DOHH2 (cell line): ENCODE measurements around the gene MANEA.

Experiments used
- H3F3A ChIP-seq: fragments of 200-600 bp; sonication (generic), shearing (Covaris generic); 2 replicates; pipeline ENCODE4 v1.6.0; 2016; ENCODE audit warnings: antibody characterized with exemption, mild to moderate bottlenecking; ENCODE audit not compliant: control insufficient read depth, insufficient read depth
- H3K27ac ChIP-seq: fragments of 200-600 bp; sonication (generic); 2 replicates; pipeline ENCODE4 v1.5.1; 2014; ENCODE audit warnings: low read depth, mild to moderate bottlenecking, low read length, moderate library complexity
- H3K27me3 ChIP-seq: fragments of 200-600 bp; sonication (generic); 2 replicates; pipeline ENCODE4 v1.6.1; 2014; ENCODE audit warnings: mild to moderate bottlenecking, low read length, mixed read lengths; ENCODE audit not compliant: control insufficient read depth
- H3K36me3 ChIP-seq: fragments of 200-600 bp; sonication (generic); 2 replicates; pipeline ENCODE4 v1.6.1; 2014; ENCODE audit warnings: mild to moderate bottlenecking, low read length, moderate library complexity, mixed read lengths; ENCODE audit not compliant: control insufficient read depth
- H3K4me1 ChIP-seq: fragments of 200-600 bp; sonication (generic); 2 replicates; pipeline ENCODE4 v1.6.1; 2014; ENCODE audit warnings: mild to moderate bottlenecking, low read length, mixed read lengths; ENCODE audit not compliant: control insufficient read depth
- H3K4me2 ChIP-seq: fragments of 200-600 bp; sonication (generic); 2 replicates; pipeline ENCODE4 v1.6.0; 2014; ENCODE audit warnings: mild to moderate bottlenecking, low read length, moderate library complexity
- H3K4me3 ChIP-seq: fragments of 200-600 bp; sonication (generic); 2 replicates; pipeline ENCODE4 v1.5.1; 2014; ENCODE audit warnings: mild to moderate bottlenecking, low read length, mixed read lengths
- H3K79me2 ChIP-seq: fragments of 200-600 bp; sonication (generic); 2 replicates; pipeline ENCODE4 v1.6.1; 2014; ENCODE audit warnings: mild to moderate bottlenecking, low read length, mixed read lengths; ENCODE audit not compliant: control insufficient read depth
- H3K9me2 ChIP-seq: fragments of 200-600 bp; sonication (generic); replicated peaks from 2 replicates; pipeline ENCODE4 v1.6.1; 2014; ENCODE audit warnings: mild to moderate bottlenecking, low read length, mixed read lengths; ENCODE audit not compliant: control insufficient read depth
- H3K9me3 ChIP-seq: fragments of 200-600 bp; sonication (generic); 2 replicates; pipeline ENCODE4 v1.6.1; 2014; ENCODE audit warnings: antibody characterized with exemption, low read length, mixed read lengths; ENCODE audit not compliant: control insufficient read depth, insufficient read depth
- H4K20me1 ChIP-seq: fragments of 200-600 bp; sonication (generic); 2 replicates; pipeline ENCODE4 v1.6.0; 2014; ENCODE audit warnings: low read depth, mild to moderate bottlenecking, antibody characterized with exemption, low read length, moderate library complexity; ENCODE audit not compliant: control insufficient read depth, insufficient read depth
- CTCF ChIP-seq: fragments of 200-600 bp; sonication (generic); IDR thresholded peaks from one replicate; pipeline ENCODE4 v1.5.1; 2014; ENCODE audit warnings: antibody characterized with exemption, mild to moderate bottlenecking, low read depth, low read length; ENCODE audit not compliant: poor library complexity, severe bottlenecking
- EZH2phosphoT487 ChIP-seq: fragments of 200-600 bp; sonication (generic); IDR thresholded peaks from 2 replicates; pipeline ENCODE4 v1.6.1; 2017; ENCODE audit warnings: borderline replicate concordance, mild to moderate bottlenecking, antibody characterized with exemption, low read length, moderate library complexity, mixed read lengths

Gene MANEA

GRCh38 chr6:95636552-95637431 lies 59.5 kb downstream of the MANEA start:
- Histone ChIP-seq H3K36me3 (no peaks in the 10 kb centered on the region), H3K9me2 (no peaks in the 10 kb centered on the region), H3K4me2 (no peak overlapping the region), H3K4me3 (no peak overlapping the region), H4K20me1 (no peaks in the 10 kb centered on the region), H3K27ac (no peak overlapping the region), H3K9me3 (no peaks in the 10 kb centered on the region), H3K79me2 (no peaks in the 10 kb centered on the region), H3F3A (no peaks in the 10 kb centered on the region), H3K27me3 (no peaks in the 10 kb centered on the region), H3K4me1 (no peaks in the 10 kb centered on the region)
- no peak for TF ChIP-seq EZH2phosphoT487
- TF ChIP-seq CTCF = no peak

- Histone ChIP-seq H3F3A (no peaks in the 10 kb centered on the region), H3K9me3 (no peaks in the 10 kb centered on the region), H4K20me1 (no peaks in the 10 kb centered on the region), H3K27me3 (no peaks in the 10 kb centered on the region), H3K27ac (no peak overlapping the region), H3K4me3 (no peak overlapping the region), H3K79me2 (no peaks in the 10 kb centered on the region), H3K36me3 (no peaks in the 10 kb centered on the region), H3K4me1 (no peaks in the 10 kb centered on the region), H3K9me2 (no peaks in the 10 kb centered on the region), H3K4me2 (no peak overlapping the region)
- TF ChIP-seq EZH2phosphoT487 = no peak
Observed at GRCh38 chr6:95648636-95649035, 71.3 kb downstream of the MANEA start.

GRCh38 chr6:95649451-95649850 lies 72.1 kb downstream of the MANEA start:
- Histone ChIP-seq H3K9me2 (no peaks in the 10 kb centered on the region), H3K27me3 (no peaks in the 10 kb centered on the region), H3K4me2 (no peak overlapping the region), H3K9me3 (no peaks in the 10 kb centered on the region), H3K4me3 (no peak overlapping the region), H3K79me2 (no peaks in the 10 kb centered on the region), H3F3A (no peaks in the 10 kb centered on the region), H3K4me1 (no peaks in the 10 kb centered on the region), H3K36me3 (no peaks in the 10 kb centered on the region), H3K27ac (no peak overlapping the region), H4K20me1 (no peaks in the 10 kb centered on the region)
- TF ChIP-seq EZH2phosphoT487 = no peak
- TF ChIP-seq CTCF = no peak

GRCh38 chr6:95654176-95654575 lies 76.8 kb downstream of the MANEA start:
- H3K27me3 ChIP-seq = no peaks in the 10 kb centered on the region
- H3K79me2 ChIP-seq = no peaks in the 10 kb centered on the region
- H3K4me2 ChIP-seq = no peak overlapping the region
- no peak for TF ChIP-seq CTCF
- no peak for TF ChIP-seq EZH2phosphoT487
- no peaks in the 10 kb centered on the region for H3K36me3 ChIP-seq
- no peaks in the 10 kb centered on the region for H4K20me1 ChIP-seq
- H3F3A ChIP-seq = no peaks in the 10 kb centered on the region
- H3K9me3 ChIP-seq = no peaks in the 10 kb centered on the region
- no peaks in the 10 kb centered on the region for H3K4me1 ChIP-seq
- H3K9me2 ChIP-seq = no peaks in the 10 kb centered on the region
- H3K27ac ChIP-seq = no peak overlapping the region
- H3K4me3 ChIP-seq = no peak overlapping the region
